Measurements from ENCODE around the gene IL15RA. TPM values are rescaled to one million over a fixed set of nuclear protein-coding genes. Genes with fewer than 3 reads are reported as not detected.

The IL15RA gene
- total RNA-seq, 4 donors from 2014 or later: 14.4 to 62.2 (median 23.8) TPM

GRCh38 chr10:5945561-5946418 is 31.6 kb downstream of the IL15RA start:
- no peak for TF ChIP-seq CTCF (IDR thresholded peaks at IDR 0.05; ENCODE audit: low read depth)

DNA sequence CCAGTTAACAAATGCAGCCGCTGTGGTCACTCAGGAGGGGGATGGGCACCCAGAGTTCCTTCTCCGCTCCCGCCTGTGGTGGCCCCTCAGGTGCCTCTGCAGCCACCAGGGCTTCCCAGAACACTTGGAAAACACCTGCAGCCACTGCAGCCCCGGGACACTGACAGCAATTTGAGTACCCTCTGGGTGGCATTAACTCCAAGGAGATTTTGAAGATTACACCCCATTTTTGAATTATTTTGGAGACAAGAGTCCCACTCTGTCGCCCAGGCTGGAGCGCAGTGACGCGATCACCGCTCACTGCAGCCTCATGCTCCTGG is 32.2 kb downstream of the IL15RA start:
- TF ChIP-seq CTCF (IDR thresholded peaks at IDR 0.05; ENCODE audit: low read depth): no peak

DNA sequence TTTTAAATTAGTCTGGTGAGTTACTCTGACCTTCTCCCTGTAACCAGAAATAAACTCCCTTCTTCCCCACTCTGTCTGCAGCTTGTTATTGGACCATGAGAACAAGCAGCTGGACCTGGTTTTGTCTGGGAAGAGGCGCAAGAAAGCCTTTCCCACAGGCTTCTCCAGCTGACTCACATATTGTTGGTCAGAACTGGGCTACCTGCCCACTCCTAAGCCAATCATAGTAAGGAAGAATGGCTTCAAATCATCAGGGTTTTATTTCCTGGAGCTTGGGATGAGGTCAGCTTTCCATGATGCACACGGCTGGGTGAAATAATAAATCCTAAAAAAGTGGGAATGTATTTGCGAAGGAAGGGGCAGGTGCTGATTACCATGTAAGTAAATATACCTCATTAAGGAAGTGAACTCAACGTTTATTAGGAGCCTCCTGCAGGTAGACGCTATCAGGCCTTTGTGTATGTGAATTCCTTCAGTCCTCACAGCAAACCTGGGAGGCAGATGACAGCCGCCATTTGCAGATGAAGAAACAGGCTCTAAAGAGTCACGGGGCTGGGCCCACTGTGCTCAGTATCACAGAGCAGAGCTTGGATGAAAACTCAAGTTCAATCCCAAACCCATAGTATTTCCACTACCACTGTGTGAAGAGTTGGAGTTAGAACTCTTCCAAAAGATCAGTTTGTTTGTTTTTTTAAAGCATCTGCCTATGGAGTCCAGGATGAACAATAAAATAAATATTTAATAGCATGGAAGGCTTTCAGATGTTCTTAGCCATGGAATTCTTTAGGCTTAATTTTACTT is 32.8 kb downstream of the IL15RA start:
- no peak for TF ChIP-seq CTCF (IDR thresholded peaks at IDR 0.05; ENCODE audit: low read depth)

- no peak for TF ChIP-seq CTCF (IDR thresholded peaks at IDR 0.05; ENCODE audit: low read depth)
These were observed 33.8 kb downstream of the IL15RA start for GRCh38 chr10:5943536-5943935.

DNA sequence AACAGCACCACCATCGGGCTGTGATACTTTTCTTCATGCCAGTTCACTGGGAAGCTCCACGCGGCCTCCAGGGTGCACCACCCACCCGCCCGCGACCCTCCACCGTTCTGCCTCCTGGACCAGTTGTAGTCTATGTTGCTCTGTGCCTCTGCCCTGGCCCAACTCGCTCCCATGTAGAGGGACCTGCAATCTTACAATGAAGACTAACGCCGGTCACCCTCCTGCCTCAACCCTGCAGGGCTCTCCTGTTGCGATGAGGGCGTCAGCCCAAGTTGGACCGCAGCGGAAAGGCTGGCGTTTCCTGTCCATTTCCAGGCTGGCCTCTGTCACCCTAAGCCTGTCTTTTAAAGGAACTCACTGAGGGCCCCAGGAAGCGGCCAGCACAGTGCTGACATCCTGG is 34.9 kb downstream of the IL15RA start:
- TF ChIP-seq CTCF (IDR thresholded peaks at IDR 0.05; ENCODE audit: low read depth): no peak

DNA sequence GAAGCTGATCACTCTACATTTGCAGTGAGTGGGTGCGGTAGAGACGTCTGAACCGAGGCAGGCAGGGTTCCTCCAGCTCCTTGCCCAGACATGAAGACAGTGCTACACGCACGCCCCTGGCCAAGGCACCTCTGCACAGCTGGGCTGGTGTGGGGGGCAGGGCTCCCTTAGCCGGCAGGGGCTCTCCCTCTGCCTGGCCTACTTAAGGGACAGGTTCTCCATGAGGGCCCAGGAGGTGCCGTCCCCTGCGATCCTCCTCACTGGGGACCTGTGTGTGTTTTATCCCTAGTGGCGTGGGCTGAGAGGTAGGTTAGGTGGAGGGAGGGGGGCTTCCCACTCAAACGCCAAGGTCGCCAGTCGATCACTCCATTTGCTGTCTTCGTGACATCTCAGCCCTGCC is 35.3 kb downstream of the IL15RA start:
- no peak for TF ChIP-seq CTCF (IDR thresholded peaks at IDR 0.05; ENCODE audit: low read depth)

GRCh38 chr10:5941579-5941978 is 35.8 kb downstream of the IL15RA start:
- no peak for TF ChIP-seq CTCF (IDR thresholded peaks at IDR 0.05; ENCODE audit: low read depth)

Measured in subcutaneous adipose tissue (tissue), 4 donors.